SK-N-SH treated with all-trans-retinoic acid at 6 μM for 48 hours (cell line): ENCODE results near the gene SOCS1.

Experiments
- ATAC-seq: fragments of 200-7000 bp; cut with Tn5 transposase; 3 replicates; pipeline ENCODE4 v1.9.1; 2020; ENCODE audit warnings: mild to moderate bottlenecking, moderate library complexity
- ARNTL ChIP-seq: fragments of 450-650 bp; formaldehyde crosslinking; IDR thresholded peaks from 2 replicates; pipeline ENCODE4 v1.5.0; 2020; ENCODE audit warnings: low read depth, mild to moderate bottlenecking, moderate library complexity, borderline replicate concordance
- BACH2 ChIP-seq: fragments of 250-450 bp; sonication (Bioruptor Pico); IDR thresholded peaks from 2 replicates; pipeline ENCODE4 v1.9.0; 2021; ENCODE audit warnings: mild to moderate bottlenecking, borderline replicate concordance
- CREB5 ChIP-seq: fragments of 250-450 bp; sonication (Bioruptor Pico); IDR thresholded peaks from 2 replicates; pipeline ENCODE4 v1.5.1; 2020; ENCODE audit warnings: low read depth, mild to moderate bottlenecking, moderate library complexity
- CSDC2 ChIP-seq: fragments of 250-450 bp; sonication (Bioruptor Pico); IDR thresholded peaks from 2 replicates; pipeline ENCODE4 v1.5.0; 2020; ENCODE audit warnings: mild to moderate bottlenecking, moderate library complexity
- CSRNP3 ChIP-seq: fragments of 250-450 bp; sonication (Bioruptor Pico); IDR thresholded peaks from 2 replicates; pipeline ENCODE4 v1.5.1; 2021; ENCODE audit warnings: mild to moderate bottlenecking, moderate library complexity
- ESRRG ChIP-seq: fragments of 250-450 bp; sonication (Bioruptor Pico); IDR thresholded peaks from 2 replicates; pipeline ENCODE4 v1.6.1; 2021; ENCODE audit warnings: mild to moderate bottlenecking
- GLIS3 ChIP-seq: fragments of 250-450 bp; sonication (Bioruptor Pico); IDR thresholded peaks from 2 replicates; pipeline ENCODE4 v1.5.0; 2020; ENCODE audit warnings: mild to moderate bottlenecking, moderate library complexity
- ISL1 ChIP-seq: fragments of 250-450 bp; sonication (Bioruptor Pico); IDR thresholded peaks from 2 replicates; pipeline ENCODE4 v2.1.2; 2022; ENCODE audit warnings: mild to moderate bottlenecking, moderate library complexity
- OSR1 ChIP-seq: fragments of 250-450 bp; sonication (Bioruptor Pico); IDR thresholded peaks from 2 replicates; pipeline ENCODE4 v1.8.0; 2022; ENCODE audit warnings: moderate library complexity, mild to moderate bottlenecking, inconsistent platforms
- PATZ1 ChIP-seq: fragments of 250-450 bp; sonication (Bioruptor Pico); IDR thresholded peaks from 2 replicates; pipeline ENCODE4 v1.8.0; 2020; ENCODE audit warnings: mild to moderate bottlenecking, moderate library complexity, borderline replicate concordance
- POU6F1 ChIP-seq: fragments of 250-450 bp; sonication (Bioruptor Pico); IDR thresholded peaks from 2 replicates; pipeline ENCODE4 v1.8.0; 2021; ENCODE audit warnings: low read depth, mild to moderate bottlenecking, moderate library complexity, borderline replicate concordance
- PPARA ChIP-seq: fragments of 250-450 bp; sonication (Bioruptor Pico); IDR thresholded peaks from 2 replicates; pipeline ENCODE4 v1.5.0; 2020; ENCODE audit warnings: mild to moderate bottlenecking, borderline replicate concordance
- RARB ChIP-seq: fragments of 250-450 bp; sonication (Bioruptor Pico); IDR thresholded peaks from 2 replicates; pipeline ENCODE4 v1.8.0; 2021; ENCODE audit warnings: mild to moderate bottlenecking, moderate library complexity
- SNAI2 ChIP-seq: fragments of 250-450 bp; sonication (Bioruptor Pico); IDR thresholded peaks from 2 replicates; pipeline ENCODE4 v1.5.0; 2020; ENCODE audit warnings: mild to moderate bottlenecking, moderate library complexity
- TCF4 ChIP-seq: fragments of 250-450 bp; sonication (Bioruptor Pico); IDR thresholded peaks from 2 replicates; pipeline ENCODE4 v1.8.0; 2021; ENCODE audit warnings: mild to moderate bottlenecking, moderate library complexity, borderline replicate concordance
- TOX ChIP-seq: fragments of 250-450 bp; sonication (Bioruptor Pico); IDR thresholded peaks from 2 replicates; pipeline ENCODE4 v1.8.0; 2021; ENCODE audit warnings: mild to moderate bottlenecking, moderate library complexity, borderline replicate concordance
- ZC3H10 ChIP-seq: fragments of 250-450 bp; sonication (Bioruptor Pico); IDR thresholded peaks from 2 replicates; pipeline ENCODE4 v1.5.1; 2021; ENCODE audit warnings: mild to moderate bottlenecking, moderate library complexity
- ZFP3 ChIP-seq: fragments of 250-450 bp; sonication (Bioruptor Pico); IDR thresholded peaks from 2 replicates; pipeline ENCODE4 v1.5.0; 2020; ENCODE audit warnings: mild to moderate bottlenecking, moderate library complexity
- ZFP30 ChIP-seq: fragments of 450-650 bp; formaldehyde crosslinking; IDR thresholded peaks from 2 replicates; pipeline ENCODE4 v1.5.0; 2022; ENCODE audit warnings: mild to moderate bottlenecking, moderate library complexity
- ZNF565 ChIP-seq: fragments of 450-650 bp; formaldehyde crosslinking; conservative IDR thresholded peaks from 2 replicates; pipeline ENCODE4 v1.5.0; 2020; ENCODE audit warnings: low read depth, mild to moderate bottlenecking, moderate library complexity
- ZNF70 ChIP-seq: fragments of 450-650 bp; formaldehyde crosslinking; IDR thresholded peaks from 2 replicates; pipeline ENCODE4 v1.5.0; 2020; ENCODE audit warnings: mild to moderate bottlenecking, moderate library complexity
- ZNF8 ChIP-seq: fragments of 450-650 bp; formaldehyde crosslinking; IDR thresholded peaks from 2 replicates; pipeline ENCODE4 v1.5.0; 2020; ENCODE audit warnings: mild to moderate bottlenecking, moderate library complexity

SOCS1 gene

GRCh38 chr16:11276143-11276895, 20.3 kb upstream of the SOCS1 start, which contains the start of gene PRM2:
Gene PRM2 (minus strand): TSS chr16:11276480. CDS start chr16:11276370, 110 bp downstream.
- TF ChIP-seq ISL1 (CRISPR knock-in tag) (no peak), ZNF70 (no peak), ZNF8 (CRISPR knock-in tag) (no peak), CSRNP3 (no peak), CREB5 (CRISPR knock-in tag) (no peak), CSDC2 (CRISPR knock-in tag) (no peak), TCF4 (CRISPR knock-in tag) (no peak), ZFP3 (no peak), OSR1 (CRISPR knock-in tag) (no peak), SNAI2 (CRISPR knock-in tag) (no peak), TOX (CRISPR knock-in tag) (no peak), POU6F1 (CRISPR knock-in tag) (no peak), RARB (CRISPR knock-in tag) (no peak), ARNTL (CRISPR knock-in tag) (no peak), GLIS3 (no peak), BACH2 (CRISPR knock-in tag) (no peak), ESRRG (CRISPR knock-in tag) (no peak)
- ATAC-seq = no peak

- TF ChIP-seq ZC3H10 (no peak), SNAI2 (CRISPR knock-in tag) (no peak), TOX (CRISPR knock-in tag) (no peak), RARB (CRISPR knock-in tag) (no peak), OSR1 (CRISPR knock-in tag) (no peak), ARNTL (CRISPR knock-in tag) (no peak), CREB5 (CRISPR knock-in tag) (no peak), CSDC2 (CRISPR knock-in tag) (no peak), PPARA (CRISPR knock-in tag) (no peak), ZFP30 (no peak), ZFP3 (no peak), ZNF565 (CRISPR knock-in tag) (no peak)
- ATAC-seq = no peak
These were observed 19.0 kb upstream of the SOCS1 start for GRCh38 chr16:11274964-11275363.

- TF ChIP-seq ARNTL (CRISPR knock-in tag) (no peak), TOX (CRISPR knock-in tag) (no peak), ZC3H10 (no peak), POU6F1 (CRISPR knock-in tag) (no peak), TCF4 (CRISPR knock-in tag) (no peak), GLIS3 (no peak), ZNF70 (no peak), OSR1 (CRISPR knock-in tag) (no peak), CSDC2 (CRISPR knock-in tag) (no peak), ZNF565 (CRISPR knock-in tag) (no peak), BACH2 (CRISPR knock-in tag) (no peak), CREB5 (CRISPR knock-in tag) (no peak), SNAI2 (CRISPR knock-in tag) (no peak), CSRNP3 (no peak), RARB (CRISPR knock-in tag) (no peak), PATZ1 (no peak)
- ATAC-seq = peak; percentile 21; the same call in 2 of the 3 replicates
These were observed 17.8 kb upstream of the SOCS1 start for GRCh38 chr16:11273721-11274324.
